HK-2 (cell line): ENCODE data around the gene PMFBP1.

Experiments
- DNase-seq: peaks from one replicate; pipeline ENCODE4 v3.0.0-alpha.2; 2018; ENCODE audit not compliant: unreplicated experiment

PMFBP1 gene

GRCh38 chr16:72129976-72130656, 41.8 kb downstream of the PMFBP1 start:
- DNase-seq: no peak

GRCh38 chr16:72128701-72129100, 43.3 kb downstream of the PMFBP1 start:
- DNase-seq: no peak

GRCh38 chr16:72126429-72126765, 45.6 kb downstream of the PMFBP1 start:
- DNase-seq: no peak

- DNase-seq: no peak
These were observed 46.1 kb downstream of the PMFBP1 start for GRCh38 chr16:72125635-72126428.

GRCh38 chr16:72124761-72125634, 47.0 kb downstream of the PMFBP1 start:
- DNase-seq: peak; percentile 76

GRCh38 chr16:72124148-72124547, 47.8 kb downstream of the PMFBP1 start:
- no peak for DNase-seq

- no peak for DNase-seq
These were observed 48.5 kb downstream of the PMFBP1 start for GRCh38 chr16:72123426-72123825.

GRCh38 chr16:72122916-72123315, 49.0 kb downstream of the PMFBP1 start:
- DNase-seq: no peak

- no peak for DNase-seq
These were observed 49.6 kb downstream of the PMFBP1 start for GRCh38 chr16:72122308-72122707.

GRCh38 chr16:72120026-72120425, 51.9 kb downstream of the PMFBP1 start:
- DNase-seq: no peak

GRCh38 chr16:72113616-72113945, 58.4 kb downstream of the PMFBP1 start:
- DNase-seq: no peak

- DNase-seq: no peak
These were observed 58.9 kb downstream of the PMFBP1 start for GRCh38 chr16:72112906-72113615.

- DNase-seq: no peak
These were observed 59.5 kb downstream of the PMFBP1 start for GRCh38 chr16:72112452-72112792.

GRCh38 chr16:72111657-72112451, 60.1 kb downstream of the PMFBP1 start:
- peak; percentile 37 for DNase-seq

GRCh38 chr16:72110662-72111615, 61.0 kb downstream of the PMFBP1 start:
- DNase-seq: no peak

GRCh38 chr16:72109966-72110530, 61.9 kb downstream of the PMFBP1 start:
- no peak for DNase-seq

GRCh38 chr16:72109300-72109699, 62.7 kb downstream of the PMFBP1 start:
- no peak for DNase-seq

- DNase-seq: no peak
These were observed 63.4 kb downstream of the PMFBP1 start for GRCh38 chr16:72108353-72109102.

GRCh38 chr16:72107371-72107770, 64.6 kb downstream of the PMFBP1 start:
- DNase-seq: no peak
